NCI-H2196 treated with DMSO at 0.1 percent for 48 hours (cell line): Measurements from ENCODE around the gene TH.

Source experiments
- DNase-seq: peaks from one replicate; lab custom pipeline; 2025; ENCODE audit not compliant: unreplicated experiment; lab: John Stamatoyannopoulos, UW

TH gene

DNA sequence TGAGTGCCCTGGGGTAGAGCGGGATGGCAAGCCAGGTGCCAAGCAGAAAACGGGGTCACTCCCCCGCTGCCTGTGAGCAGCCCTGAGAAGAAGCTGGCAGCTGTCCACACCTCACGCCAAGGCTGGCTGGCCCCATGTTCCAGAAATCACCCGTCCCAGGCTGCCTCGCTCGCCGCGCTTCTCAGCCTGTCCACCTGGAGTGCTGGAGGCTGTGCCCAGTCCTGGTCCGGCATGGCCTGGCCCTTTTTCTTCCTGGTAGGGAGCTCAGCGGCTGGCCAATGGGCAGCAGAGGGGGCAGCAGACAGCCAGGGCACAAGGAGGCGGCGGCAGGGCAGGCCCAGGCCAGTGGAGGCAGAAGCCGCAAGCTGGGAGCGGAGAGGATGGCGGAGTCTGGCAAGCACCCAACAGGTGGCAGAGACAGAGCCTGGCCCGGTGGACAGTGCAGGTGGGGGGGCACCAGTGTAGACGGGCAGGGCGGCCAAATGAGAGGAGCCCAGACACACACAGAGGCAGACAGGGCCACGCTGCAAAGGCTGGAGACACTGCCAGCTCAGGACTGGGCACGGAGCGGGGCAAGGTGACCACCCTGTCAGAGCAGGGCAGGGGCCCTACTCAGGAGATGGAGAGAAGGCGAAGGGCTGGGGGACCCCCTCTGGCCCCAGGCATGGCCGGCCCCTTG is 37.2 kb upstream of the TH start:
- DNase-seq, result peak; percentile 81

DNA sequence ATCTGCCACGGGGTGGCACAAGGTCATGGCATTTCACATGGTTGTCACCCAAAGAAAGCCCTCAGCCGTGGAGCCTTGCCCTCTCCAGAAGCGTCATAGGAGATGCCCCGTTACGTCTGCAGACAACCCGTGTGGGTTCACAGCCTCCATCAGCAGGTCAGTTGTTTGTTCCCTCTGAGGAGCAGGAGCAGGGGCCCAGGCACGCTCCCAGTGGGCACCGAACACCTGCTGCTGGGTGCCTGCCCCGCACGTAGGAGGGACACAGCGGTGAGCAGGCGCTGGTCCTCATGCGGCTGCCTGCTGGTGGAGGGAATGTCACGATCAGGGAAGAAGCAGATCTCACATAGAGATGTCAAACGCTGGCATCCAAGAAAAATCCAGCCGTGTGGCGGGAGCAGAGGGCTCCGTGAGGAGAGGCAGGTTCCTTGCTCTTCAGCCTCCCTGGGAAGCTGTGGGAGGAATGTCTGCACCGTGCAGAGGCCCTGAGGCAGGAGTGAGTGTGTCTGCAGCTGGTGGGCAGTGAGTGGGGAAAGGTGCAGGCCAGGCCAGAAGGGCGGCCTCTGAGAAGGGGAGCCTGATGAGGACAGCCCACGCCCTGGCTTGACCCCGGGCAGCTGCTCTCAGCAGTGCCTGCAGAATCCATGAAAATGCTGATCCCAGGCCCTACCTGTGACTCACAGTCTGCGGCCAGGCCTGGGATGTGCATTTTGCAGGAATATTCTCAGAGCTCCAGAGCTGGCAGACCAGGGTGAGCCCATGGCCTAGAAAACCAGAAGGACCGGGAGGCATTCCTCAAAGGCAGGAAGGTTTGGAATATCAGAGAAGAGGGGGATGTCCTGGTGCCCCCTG is 36.4 kb upstream of the TH start:
- DNase-seq, result no peak

DNA sequence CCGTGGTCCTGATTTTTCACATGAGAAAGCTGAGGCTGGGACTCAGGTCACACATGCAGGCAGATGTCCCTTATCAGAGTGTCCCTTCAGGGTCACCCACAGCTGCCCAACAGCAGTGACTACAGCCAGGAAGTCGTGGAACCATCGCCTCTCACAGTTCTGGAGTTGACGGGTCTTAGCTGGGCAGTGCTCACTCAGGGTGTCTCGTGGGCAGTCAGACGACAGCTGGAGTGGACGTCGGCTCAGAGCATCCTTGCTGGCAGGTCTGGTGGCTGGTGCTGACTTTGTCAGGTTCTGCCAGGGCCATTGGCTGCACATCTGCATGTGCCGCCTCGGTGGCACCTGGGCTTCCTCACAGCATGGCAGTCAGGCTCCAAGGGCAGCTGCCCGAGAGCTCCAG is 35.6 kb upstream of the TH start:
- DNase-seq, result no peak

DNA sequence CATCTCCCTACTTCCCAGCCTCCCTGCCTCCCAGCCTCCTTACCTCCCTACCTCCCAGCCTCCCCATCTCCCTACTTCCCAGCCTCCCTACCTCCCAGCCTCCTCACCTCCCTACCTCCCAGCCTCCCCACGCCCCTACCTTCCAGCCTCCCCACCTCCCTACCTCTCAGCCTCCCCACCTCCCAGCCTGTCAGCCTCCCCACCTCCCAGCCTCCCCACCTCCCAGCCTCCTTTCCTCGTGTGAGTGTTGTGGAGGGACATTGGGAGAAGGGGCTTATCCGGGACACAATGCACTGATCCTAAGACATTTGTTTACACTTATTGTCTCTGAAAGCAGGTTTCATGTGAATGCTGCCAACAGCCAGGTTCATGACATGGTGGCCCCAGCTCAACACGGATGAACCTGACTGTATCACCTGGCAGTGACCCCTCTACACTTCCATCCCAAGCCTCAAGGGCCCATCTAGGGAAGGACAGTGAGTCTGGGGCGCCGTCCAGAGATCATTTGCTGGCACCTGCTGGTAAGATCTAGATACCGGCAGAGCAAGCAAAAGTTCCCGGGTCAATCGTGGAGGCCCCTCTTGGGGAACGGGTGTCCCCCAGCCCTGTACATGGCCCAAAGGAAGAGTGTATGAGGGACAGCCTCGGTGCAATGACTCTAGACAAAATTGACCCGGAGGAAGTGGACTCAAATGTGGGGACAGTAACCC is 34.5 kb upstream of the TH start:
- no peak for DNase-seq

GRCh38 chr11:2205214-2205720 is 33.7 kb upstream of the TH start:
- DNase-seq, result no peak

- no peak for DNase-seq
These were observed 33.0 kb upstream of the TH start for GRCh38 chr11:2204361-2205213.

GRCh38 chr11:2203440-2204259 is 32.0 kb upstream of the TH start:
- no peak for DNase-seq

GRCh38 chr11:2202900-2203439 is 31.4 kb upstream of the TH start:
- DNase-seq, result no peak

GRCh38 chr11:2202071-2202899 is 30.7 kb upstream of the TH start:
- DNase-seq, result no peak

DNA sequence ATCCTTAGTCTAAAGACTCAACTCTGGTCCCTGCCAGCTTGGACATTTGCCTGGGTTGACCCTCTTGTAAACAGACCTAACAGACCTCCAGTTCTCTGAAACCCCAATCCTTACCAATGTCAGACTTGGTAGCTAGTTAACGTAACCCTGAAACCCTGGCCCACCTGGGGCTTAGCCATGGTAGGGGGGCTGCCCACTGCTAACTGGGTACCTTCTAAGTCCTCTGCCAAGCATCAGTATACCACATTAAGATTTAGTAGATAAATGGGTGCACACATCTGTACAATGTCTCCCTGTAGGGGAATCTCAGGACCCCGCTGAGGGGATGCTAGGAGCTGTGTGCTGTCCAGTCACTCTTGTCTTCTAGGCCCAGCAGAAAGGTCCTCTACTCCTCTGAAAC is 29.9 kb upstream of the TH start:
- DNase-seq, result no peak

GRCh38 chr11:2200957-2201519 is 29.4 kb upstream of the TH start:
- no peak for DNase-seq

GRCh38 chr11:2200536-2200935 is 28.9 kb upstream of the TH start:
- DNase-seq, result no peak

GRCh38 chr11:2199466-2200341 is 28.1 kb upstream of the TH start:
- DNase-seq, result no peak

DNA sequence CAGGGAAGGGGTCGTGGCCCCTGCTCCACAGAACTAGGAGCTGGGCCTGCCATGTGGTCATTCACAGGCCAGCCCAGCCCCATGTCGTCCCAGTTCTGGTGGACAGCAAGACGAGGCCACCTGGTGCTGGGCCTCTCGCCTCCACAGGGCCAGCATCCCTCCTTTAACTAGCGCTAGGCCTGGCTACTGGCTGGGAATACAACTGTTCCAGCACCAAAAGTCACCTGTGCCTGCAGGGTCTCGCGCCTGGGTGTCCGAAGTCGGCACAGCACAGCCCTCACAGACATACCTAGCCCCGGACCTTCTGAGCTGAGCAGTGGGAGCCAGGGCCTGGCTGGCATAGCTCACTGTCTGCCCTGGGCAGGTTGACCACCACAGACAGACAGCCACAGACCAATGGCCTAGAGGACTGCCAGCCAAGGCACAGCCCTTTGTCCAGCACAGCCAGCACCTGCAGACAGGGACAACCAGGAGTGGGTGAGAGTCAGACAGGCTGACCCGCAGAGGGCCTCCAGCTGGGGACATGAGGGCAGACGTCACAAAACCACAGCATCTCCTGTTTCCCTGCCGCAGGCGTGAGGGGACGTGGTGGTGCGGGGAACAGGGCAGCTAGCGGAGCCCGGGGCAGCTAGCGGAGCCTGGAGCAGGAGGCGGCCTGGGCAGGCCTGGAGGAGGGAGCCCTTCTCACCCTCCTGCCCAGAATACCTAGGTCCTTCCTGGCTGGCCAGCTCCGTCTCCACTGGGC is 27.2 kb upstream of the TH start:
- no peak for DNase-seq

DNA sequence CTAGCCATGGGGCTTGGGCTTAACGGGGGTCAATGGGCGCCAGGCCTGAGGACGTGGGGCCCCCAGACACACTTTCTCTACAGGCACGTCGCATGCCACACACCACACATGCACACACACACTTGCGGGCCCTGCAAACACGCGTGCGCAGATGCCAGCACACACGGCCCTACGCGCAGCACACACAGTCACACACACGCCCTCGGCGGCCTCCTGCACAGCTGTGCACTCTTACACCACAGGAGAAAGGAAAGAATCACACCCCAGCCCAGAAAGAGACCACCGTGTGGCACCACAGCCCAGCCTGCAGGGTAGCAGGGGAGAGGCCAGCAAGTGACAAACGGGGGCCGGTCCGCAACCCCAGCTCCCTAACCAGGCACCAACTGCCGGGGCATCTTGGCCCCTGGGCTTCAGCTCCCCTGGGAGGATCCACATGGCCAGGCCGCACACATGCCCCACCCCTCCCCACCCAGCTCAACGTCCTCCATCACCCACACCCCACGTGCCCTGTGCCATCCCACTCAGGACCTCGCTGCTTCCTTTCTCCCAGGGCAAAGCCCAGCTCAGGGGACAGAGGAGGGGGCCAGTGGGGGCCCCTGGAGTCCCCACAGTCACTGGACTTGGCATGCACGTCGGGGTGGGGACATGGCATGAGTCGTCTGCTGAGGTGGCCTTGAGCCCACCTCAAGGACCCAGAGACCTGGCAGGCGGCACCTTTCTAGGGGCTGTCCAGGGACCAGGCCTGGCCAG is 26.3 kb upstream of the TH start:
- DNase-seq, result no peak
